Measurements from ENCODE around the gene CKS1B.
A peak's percentile ranks its signal among the peaks of the same experiment; 100 is the strongest.

CKS1B gene

DNA sequence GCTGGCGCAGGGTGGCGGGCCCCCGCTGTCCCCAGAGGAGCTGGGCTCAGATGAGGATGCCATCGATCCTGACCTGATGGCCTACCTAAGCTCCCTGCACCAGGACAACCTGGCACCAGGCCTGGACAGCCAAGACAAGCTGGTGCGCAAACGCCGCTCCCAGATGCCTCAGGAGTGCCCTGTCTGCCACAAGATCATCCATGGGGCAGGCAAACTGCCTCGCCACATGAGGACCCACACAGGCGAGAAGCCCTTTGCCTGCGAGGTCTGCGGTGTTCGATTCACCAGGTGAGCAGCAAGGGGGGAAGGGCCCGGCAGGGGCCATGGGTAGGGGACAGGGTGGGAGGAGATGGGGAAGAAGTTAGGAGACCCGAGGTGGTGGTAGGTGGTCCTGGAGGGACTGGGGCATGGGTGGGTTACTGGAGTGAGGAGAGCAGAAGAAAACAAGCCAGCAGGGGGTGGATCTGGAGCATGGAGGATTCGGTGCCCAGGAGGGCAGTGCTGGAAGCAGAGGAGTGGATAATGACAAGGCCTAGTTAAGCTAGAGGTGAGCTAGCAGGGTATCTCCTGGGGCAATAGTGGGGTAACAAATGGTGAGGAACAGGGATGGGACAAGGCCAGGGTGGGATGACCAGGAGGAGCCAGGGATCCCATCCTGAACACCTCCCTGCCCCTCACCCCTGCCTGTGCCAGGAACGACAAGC lies 41.2 kb downstream of the CKS1B start:
- Histone ChIP-seq H3K27ac (ENCODE audit: low read length) (peak overlapping the region; percentile 75), H3K4me1 (ENCODE audit: low read length) (peaks cover 30% of the 10 kb centered on the region)

DNA sequence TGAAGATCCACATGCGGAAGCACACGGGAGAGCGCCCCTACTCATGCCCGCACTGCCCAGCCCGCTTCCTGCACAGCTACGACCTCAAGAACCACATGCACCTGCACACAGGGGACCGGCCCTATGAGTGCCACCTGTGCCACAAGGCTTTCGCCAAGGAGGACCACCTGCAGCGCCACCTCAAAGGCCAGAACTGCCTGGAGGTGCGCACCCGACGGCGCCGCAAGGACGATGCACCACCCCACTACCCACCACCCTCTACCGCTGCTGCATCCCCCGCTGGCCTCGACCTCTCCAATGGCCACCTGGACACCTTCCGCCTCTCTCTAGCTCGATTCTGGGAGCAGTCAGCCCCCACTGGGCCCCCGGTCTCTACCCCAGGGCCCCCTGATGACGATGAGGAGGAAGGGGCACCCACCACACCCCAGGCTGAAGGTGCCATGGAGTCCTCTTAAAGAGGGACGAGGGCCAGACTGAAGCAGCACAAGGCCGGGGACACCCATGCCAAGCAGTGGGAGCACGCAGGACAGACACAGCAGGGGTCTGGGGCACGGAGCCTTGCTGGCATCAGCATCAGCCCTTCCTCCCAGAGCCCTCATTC lies 41.9 kb downstream of the CKS1B start:
- Histone ChIP-seq H3K79me2 (ENCODE audit: low read length) (no peaks in the 10 kb centered on the region), H3K36me3 (replicated peaks; ENCODE audit: low read depth, low read length) (peaks cover 29% of the 10 kb centered on the region), H3K27ac (ENCODE audit: low read length) (peak overlapping the region; percentile 75), H2AFZ (ENCODE audit: low read depth, low read length) (no peak overlapping the region), H3K27me3 (ENCODE audit: low read depth, low read length) (no peaks in the 10 kb centered on the region), H3K4me3 (ENCODE audit: low read length) (peak overlapping the region; percentile 74; the same call in 1 of the 2 replicates), H3K4me1 (ENCODE audit: low read length) (peaks cover 30% of the 10 kb centered on the region), H3K9me3 (ENCODE audit: insufficient read depth, low read length) (no peaks in the 10 kb centered on the region), H3K4me2 (ENCODE audit: low read length) (peak overlapping the region; percentile 79), H3K9ac (ENCODE audit: low read length) (peak overlapping the region; percentile 77; the same call in 1 of the 2 replicates), H4K20me1 (ENCODE audit: insufficient read depth, low read length) (peaks cover 26% of the 10 kb centered on the region)
- TF ChIP-seq EZH2phosphoT487 (IDR thresholded peaks at IDR 0.05; ENCODE audit: low read depth), result no peak
- TF ChIP-seq, protein P1, sequence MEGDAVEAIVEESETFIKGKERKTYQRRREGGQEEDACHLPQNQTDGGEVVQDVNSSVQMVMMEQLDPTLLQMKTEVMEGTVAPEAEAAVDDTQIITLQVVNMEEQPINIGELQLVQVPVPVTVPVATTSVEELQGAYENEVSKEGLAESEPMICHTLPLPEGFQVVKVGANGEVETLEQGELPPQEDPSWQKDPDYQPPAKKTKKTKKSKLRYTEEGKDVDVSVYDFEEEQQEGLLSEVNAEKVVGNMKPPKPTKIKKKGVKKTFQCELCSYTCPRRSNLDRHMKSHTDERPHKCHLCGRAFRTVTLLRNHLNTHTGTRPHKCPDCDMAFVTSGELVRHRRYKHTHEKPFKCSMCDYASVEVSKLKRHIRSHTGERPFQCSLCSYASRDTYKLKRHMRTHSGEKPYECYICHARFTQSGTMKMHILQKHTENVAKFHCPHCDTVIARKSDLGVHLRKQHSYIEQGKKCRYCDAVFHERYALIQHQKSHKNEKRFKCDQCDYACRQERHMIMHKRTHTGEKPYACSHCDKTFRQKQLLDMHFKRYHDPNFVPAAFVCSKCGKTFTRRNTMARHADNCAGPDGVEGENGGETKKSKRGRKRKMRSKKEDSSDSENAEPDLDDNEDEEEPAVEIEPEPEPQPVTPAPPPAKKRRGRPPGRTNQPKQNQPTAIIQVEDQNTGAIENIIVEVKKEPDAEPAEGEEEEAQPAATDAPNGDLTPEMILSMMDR (IDR thresholded peaks at IDR 0.05; ENCODE audit: low read depth, low read length), result no peak

More for the DNA sequence above, 41.2 kb downstream of the CKS1B start:
- peaks cover 29% of the 10 kb centered on the region for H3K36me3 ChIP-seq (replicated peaks; ENCODE audit: low read depth, low read length)
- H3K4me2 ChIP-seq (ENCODE audit: low read length), result no peak overlapping the region
- no peaks in the 10 kb centered on the region for H3K27me3 ChIP-seq (ENCODE audit: low read depth, low read length)
- no peak overlapping the region for H3K4me3 ChIP-seq (ENCODE audit: low read length)
- H3K9me3 ChIP-seq (ENCODE audit: insufficient read depth, low read length), result no peaks in the 10 kb centered on the region
- H4K20me1 ChIP-seq (ENCODE audit: insufficient read depth, low read length), result peaks cover 33% of the 10 kb centered on the region
- TF ChIP-seq, protein P1 (IDR thresholded peaks at IDR 0.05; ENCODE audit: low read depth, low read length), result no peak
- TF ChIP-seq EZH2phosphoT487 (IDR thresholded peaks at IDR 0.05; ENCODE audit: low read depth), result no peak
- no peak overlapping the region for H3K9ac ChIP-seq (ENCODE audit: low read length)
- H2AFZ ChIP-seq (ENCODE audit: low read depth, low read length), result no peak overlapping the region
- H3K79me2 ChIP-seq (ENCODE audit: low read length), result no peaks in the 10 kb centered on the region

DNA sequence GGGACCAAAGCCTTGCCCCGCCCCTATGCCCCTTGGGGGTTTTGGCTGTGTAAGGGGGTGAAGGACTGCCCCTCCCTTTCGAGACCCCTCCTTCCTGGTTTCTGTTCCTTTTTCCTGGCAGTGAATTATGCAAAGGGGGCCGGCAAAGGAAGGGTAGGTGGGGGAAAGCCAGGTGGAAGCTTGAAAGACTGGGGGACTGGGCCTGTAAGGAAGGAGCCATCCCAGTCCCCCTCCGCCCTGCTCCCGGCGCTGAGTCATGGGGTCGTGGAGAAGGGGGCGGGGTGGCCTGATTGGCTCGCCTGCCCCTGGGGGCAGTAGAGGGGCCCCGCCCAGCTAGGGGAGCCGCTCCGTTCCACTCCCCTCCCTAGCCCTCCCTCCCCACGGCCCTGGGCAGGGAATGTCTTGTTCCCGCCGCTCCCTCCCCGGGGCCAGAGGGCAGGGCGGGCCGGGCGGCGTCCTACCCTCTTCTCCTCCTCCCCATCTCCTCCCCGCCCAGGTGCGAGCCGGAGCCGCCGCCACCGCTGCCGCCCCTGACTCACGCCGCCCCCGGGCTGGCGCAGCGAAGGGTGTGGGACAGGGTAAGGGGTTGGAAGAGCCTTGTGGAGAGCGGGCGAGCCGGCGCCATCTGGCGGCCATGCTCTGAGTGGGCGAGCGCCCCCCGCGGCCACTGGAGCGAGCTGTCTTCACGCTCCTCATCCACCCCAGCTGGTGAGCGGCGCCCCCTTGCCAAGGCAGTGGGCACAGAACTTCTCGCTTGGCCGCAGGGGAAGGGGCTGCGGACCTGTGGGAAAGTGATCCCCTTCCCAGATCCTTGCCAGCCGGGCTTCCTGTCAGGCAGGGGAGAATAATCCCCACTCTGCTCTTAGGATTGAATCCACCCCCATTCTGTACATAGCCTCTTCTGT lies 42.8 kb downstream of the CKS1B start:
- Histone ChIP-seq H3K9me3 (ENCODE audit: insufficient read depth, low read length) (no peaks in the 10 kb centered on the region), H3K36me3 (replicated peaks; ENCODE audit: low read depth, low read length) (peaks cover 28% of the 10 kb centered on the region), H3K27me3 (ENCODE audit: low read depth, low read length) (no peaks in the 10 kb centered on the region), H2AFZ (ENCODE audit: low read depth, low read length) (no peak overlapping the region), H3K9ac (ENCODE audit: low read length) (peak overlapping the region; percentile 77), H3K4me2 (ENCODE audit: low read length) (peak overlapping the region; percentile 79), H3K4me1 (ENCODE audit: low read length) (peaks cover 30% of the 10 kb centered on the region), H3K27ac (ENCODE audit: low read length) (peak overlapping the region; percentile 75), H4K20me1 (ENCODE audit: insufficient read depth, low read length) (peaks cover 24% of the 10 kb centered on the region), H3K79me2 (ENCODE audit: low read length) (no peaks in the 10 kb centered on the region), H3K4me3 (ENCODE audit: low read length) (peak overlapping the region; percentile 74)
- TF ChIP-seq, protein P1 (IDR thresholded peaks at IDR 0.05; ENCODE audit: low read depth, low read length), result peak; percentile 100
- no peak for TF ChIP-seq EZH2phosphoT487 (IDR thresholded peaks at IDR 0.05; ENCODE audit: low read depth)

DNA sequence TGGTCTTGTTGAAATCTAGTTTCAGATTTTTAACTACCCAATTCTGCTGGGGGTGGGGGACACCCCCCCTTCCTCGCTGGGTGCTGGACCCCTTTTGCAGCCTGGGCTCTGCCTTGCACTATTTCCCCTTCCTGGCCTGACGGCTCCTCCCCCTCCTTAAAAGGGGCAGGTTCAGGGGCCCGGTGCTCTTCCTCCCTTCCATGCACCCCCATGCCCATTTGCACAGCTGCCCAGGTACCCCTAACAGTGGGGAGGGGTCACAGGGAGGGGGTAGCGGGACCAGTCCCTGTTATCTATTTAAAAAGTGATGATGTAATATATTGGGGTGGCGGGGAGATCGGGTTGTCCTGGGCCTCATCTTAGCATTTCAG lies 43.5 kb downstream of the CKS1B start:
- peaks cover 26% of the 10 kb centered on the region for H3K36me3 ChIP-seq (replicated peaks; ENCODE audit: low read depth, low read length)
- H3K4me2 ChIP-seq (ENCODE audit: low read length), result peak overlapping the region; percentile 79
- no peaks in the 10 kb centered on the region for H3K9me3 ChIP-seq (ENCODE audit: insufficient read depth, low read length)
- H3K27ac ChIP-seq (ENCODE audit: low read length), result peak overlapping the region; percentile 75
- TF ChIP-seq, protein P1 (IDR thresholded peaks at IDR 0.05; ENCODE audit: low read depth, low read length), result no peak
- TF ChIP-seq EZH2phosphoT487 (IDR thresholded peaks at IDR 0.05; ENCODE audit: low read depth), result no peak
- H2AFZ ChIP-seq (ENCODE audit: low read depth, low read length), result no peak overlapping the region
- peaks cover 17% of the 10 kb centered on the region for H4K20me1 ChIP-seq (ENCODE audit: insufficient read depth, low read length)
- peak overlapping the region; percentile 74 for H3K4me3 ChIP-seq (ENCODE audit: low read length)
- H3K4me1 ChIP-seq (ENCODE audit: low read length), result peaks cover 30% of the 10 kb centered on the region
- H3K79me2 ChIP-seq (ENCODE audit: low read length), result no peaks in the 10 kb centered on the region
- no peaks in the 10 kb centered on the region for H3K27me3 ChIP-seq (ENCODE audit: low read depth, low read length)
- peak overlapping the region; percentile 77 for H3K9ac ChIP-seq (ENCODE audit: low read length)
